Pancreas (tissue), 10 donors: ENCODE results near the gene B4GALT2. TPM values are rescaled to one million over a fixed set of nuclear protein-coding genes. Genes with fewer than 3 reads are reported as not detected.

Source experiments
- ATAC-seq, 4 donors: fragments of 200-7000 bp; cut with Tn5 transposase; one replicate each; pipeline versions ENCODE4 v1.8.0 to v1.9.1; 2020; ENCODE audit warnings: mild to moderate bottlenecking in 4 of 4, moderate library complexity in 4 of 4
- DNase-seq, 6 donors: peaks; one replicate each; pipeline ENCODE4 v3.0.0-alpha.2; 2020
- FAIRE-seq: peaks from 2 replicates; lab custom pipeline; 2012; peaks lifted over from hg19 to GRCh38; lab: Jason Lieb, UNC
- H3K27ac ChIP-seq, 4 donors: fragments of 200-600 bp; sonication (generic); 1 replicate in 3 of 4; 2 replicates in 1 of 4; pipeline versions ENCODE4 v1.5.0 to v1.8.0; 2020
- H3K27me3 ChIP-seq, 4 donors: fragments of 200-600 bp; one replicate each; pipeline ENCODE4 v1.8.0; 2021
- H3K36me3 ChIP-seq, 3 donors: fragments of 200-600 bp; sonication (generic) in 1 of 3; one replicate each; pipeline versions ENCODE4 v1.5.0 to v1.8.0; 2020 to 2021
- H3K4me1 ChIP-seq, 3 donors: fragments of 200-600 bp; one replicate each; pipeline ENCODE4 v1.8.0; 2021
- H3K4me3 ChIP-seq, 4 donors: fragments of 200-600 bp; sonication (generic) in 2 of 4; one replicate each; pipeline versions ENCODE4 v1.5.0 to v1.8.0; 2020 to 2021
- H3K9me3 ChIP-seq, 4 donors: fragments of 200-600 bp; one replicate each; pipeline ENCODE4 v1.8.0; 2021
- CTCF ChIP-seq, 4 donors: fragments of 200-600 bp; sonication (generic) in 3 of 4; IDR thresholded peaks; one replicate each; pipeline versions ENCODE4 v1.5.0 to v1.8.0; 2021; ENCODE audit warnings: antibody characterized with exemption in 4 of 4
- WGBS, 2 donors: extraction: QIAGEN DNeasy Blood & Tissue Kit; methylation state at CpG; one replicate each; pipeline ENCODE4 v1.1.7; 2013; 5-methylcytosine and 5-hydroxymethylcytosine counted together
- intact Hi-C, 3 donors: fragments of 100-400 bp; cut with DNase I; formaldehyde crosslinking; loops; one replicate each; pipeline versions ENCODE4 v1.11.1 to v1.14.2; 2022
- polyA plus RNA-seq, 2 donors: library from polyadenylated mRNA; stranded (reverse); fragments of 200-250 nt; gene quantifications; one replicate each; pipeline ENCODE4 v1.2.3, GENCODE V29; 2013
- total RNA-seq, 6 donors: library from RNA; stranded (reverse); fragmentation: NEBNext Ultra II Directional in 4 of 6; extraction: Animal tissue kit (Norgen Biotek cat#: 25700) in 4 of 6; gene quantifications; one replicate each; pipeline versions ENCODE4 v1.2.1 to v1.2.4, GENCODE V29; 2021 to 2023
- donor health status: healthy with polysubstance abuse.
- donor health status: DM: no; HTN: no; CAD: no; lungs with moderate emphysema.
- donor health status: DM: no; HTN: no; CAD: no.
- donor health status: control.
- donor health status: control.
- donor health status: Bipolar disorder and iron deficiency.
- donor health status: DM: yes; HTN: yes; CAD: no.
- donor health status: DM: no; HTN: no; CAD: no.
- donor health status: DM: no; HTN: no; CAD: no.
- donor health status: DM: yes; HTN: yes; CAD: no.

Gene B4GALT2
- total and polyA plus RNA-seq, 8 donors: 16.7 to 36.7 (median 27.6) TPM

- ATAC-seq (peak in 2 of 4 donors; percentile 55 to 62), FAIRE-seq (no peak), DNase-seq (peak in 1 of 6 donors; percentile 32)
- Histone ChIP-seq H3K27me3 (no peaks in the 10 kb centered on the region), H3K9me3 (no peaks in the 10 kb centered on the region), H3K27ac (no peak overlapping the region), H3K36me3 (peaks cover 0 to 6% (median 0%) of the 10 kb centered on the region in 3 donors), H3K4me1 (peaks cover 3 to 8% (median 4%) of the 10 kb centered on the region in 3 donors), H3K4me3 (no peak overlapping the region)
- TF ChIP-seq CTCF (IDR thresholded peaks at IDR 0.05): no peak
- WGBS, 2 donors: 75 to 79% methylated on average over 8 of the region's 8 CpGs
- intact Hi-C loops: no loop called here
Measured at GRCh38 chr1:43952731-43953346, 26.2 kb upstream of the B4GALT2 start.

GRCh38 chr1:43953361-43953760 lies 25.6 kb upstream of the B4GALT2 start:
- 71 to 78% methylated on average over 3 of the region's 3 CpGs for WGBS, 2 donors
- no peak for TF ChIP-seq CTCF (IDR thresholded peaks at IDR 0.05)

GRCh38 chr1:43954036-43954435 lies 25.0 kb upstream of the B4GALT2 start:
- H3K36me3 ChIP-seq: peaks cover 0 to 17% (median 0%) of the 10 kb centered on the region in 3 donors
- ATAC-seq (no peak), FAIRE-seq (no peak), DNase-seq (no peak)
- no peaks in the 10 kb centered on the region for H3K27me3 ChIP-seq
- H3K27ac ChIP-seq: no peak overlapping the region
- intact Hi-C loops: no loop called here
- H3K9me3 ChIP-seq: no peaks in the 10 kb centered on the region
- H3K4me1 ChIP-seq: no peaks in the 10 kb centered on the region
- no peak for TF ChIP-seq CTCF (IDR thresholded peaks at IDR 0.05)
- no peak overlapping the region for H3K4me3 ChIP-seq
- 84 to 89% methylated on average over 5 of the region's 5 CpGs for WGBS, 2 donors

More at GRCh38 chr1:43953361-43953760, 25.6 kb upstream of the B4GALT2 start:
- peaks cover 0 to 3% (median 1%) of the 10 kb centered on the region in 3 donors for H3K4me1 ChIP-seq
- FAIRE-seq (no peak), DNase-seq (no peak), ATAC-seq (no peak)
- no peaks in the 10 kb centered on the region for H3K9me3 ChIP-seq
- no peak overlapping the region for H3K27ac ChIP-seq
- H3K36me3 ChIP-seq: peaks cover 0 to 11% (median 0%) of the 10 kb centered on the region in 3 donors
- H3K4me3 ChIP-seq: no peak overlapping the region
- intact Hi-C loops: no loop called here
- H3K27me3 ChIP-seq: no peaks in the 10 kb centered on the region

- Histone ChIP-seq H3K4me1 (no peaks in the 10 kb centered on the region), H3K9me3 (no peaks in the 10 kb centered on the region), H3K36me3 (peaks cover 0 to 17% (median 0%) of the 10 kb centered on the region in 3 donors), H3K27me3 (no peaks in the 10 kb centered on the region), H3K4me3 (no peak overlapping the region), H3K27ac (no peak overlapping the region)
- DNase-seq: no peak
- WGBS, 2 donors: 95 to 96% methylated on average over 8 of the region's 8 CpGs
- ATAC-seq: no peak
- no peak for FAIRE-seq
- no peak for TF ChIP-seq CTCF (IDR thresholded peaks at IDR 0.05)
- intact Hi-C loops: no loop called here
Measured at GRCh38 chr1:43956234-43956633, 22.8 kb upstream of the B4GALT2 start.

- no peak for FAIRE-seq
- WGBS, 2 donors: 86 to 90% methylated on average over 7 of the region's 7 CpGs
- H3K36me3 ChIP-seq: peaks cover 0 to 17% (median 0%) of the 10 kb centered on the region in 3 donors
Measured at GRCh38 chr1:43957407-43958040, 21.5 kb upstream of the B4GALT2 start.

More at GRCh38 chr1:43957407-43958040, 21.5 kb upstream of the B4GALT2 start:
- Histone ChIP-seq H3K9me3 (no peaks in the 10 kb centered on the region), H3K4me3 (no peak overlapping the region), H3K4me1 (no peaks in the 10 kb centered on the region), H3K27me3 (no peaks in the 10 kb centered on the region), H3K27ac (no peak overlapping the region)
- ATAC-seq: no peak
- no peak for TF ChIP-seq CTCF (IDR thresholded peaks at IDR 0.05)
- intact Hi-C loops: no loop called here
- no peak for DNase-seq
